SU-DHL-6 (cell line): ENCODE data around the gene OSBPL9.

Experiments used
- EZH2phosphoT487 ChIP-seq: fragments of 200-600 bp; sonication (generic), shearing (Covaris generic); conservative IDR thresholded peaks from 2 replicates; pipeline ENCODE4 v1.6.1; 2018; ENCODE audit warnings: mild to moderate bottlenecking, antibody characterized with exemption, low read length, moderate library complexity, mixed read lengths
- TF ChIP-seq, protein P1 (sequence below): fragments of 200-600 bp; sonication (generic); IDR thresholded peaks from one replicate; pipeline ENCODE4 v1.5.1; 2017; ENCODE audit warnings: antibody characterized with exemption, mild to moderate bottlenecking, low read length, moderate library complexity; ENCODE audit not compliant: insufficient read depth, poor library complexity, severe bottlenecking

DNA sequence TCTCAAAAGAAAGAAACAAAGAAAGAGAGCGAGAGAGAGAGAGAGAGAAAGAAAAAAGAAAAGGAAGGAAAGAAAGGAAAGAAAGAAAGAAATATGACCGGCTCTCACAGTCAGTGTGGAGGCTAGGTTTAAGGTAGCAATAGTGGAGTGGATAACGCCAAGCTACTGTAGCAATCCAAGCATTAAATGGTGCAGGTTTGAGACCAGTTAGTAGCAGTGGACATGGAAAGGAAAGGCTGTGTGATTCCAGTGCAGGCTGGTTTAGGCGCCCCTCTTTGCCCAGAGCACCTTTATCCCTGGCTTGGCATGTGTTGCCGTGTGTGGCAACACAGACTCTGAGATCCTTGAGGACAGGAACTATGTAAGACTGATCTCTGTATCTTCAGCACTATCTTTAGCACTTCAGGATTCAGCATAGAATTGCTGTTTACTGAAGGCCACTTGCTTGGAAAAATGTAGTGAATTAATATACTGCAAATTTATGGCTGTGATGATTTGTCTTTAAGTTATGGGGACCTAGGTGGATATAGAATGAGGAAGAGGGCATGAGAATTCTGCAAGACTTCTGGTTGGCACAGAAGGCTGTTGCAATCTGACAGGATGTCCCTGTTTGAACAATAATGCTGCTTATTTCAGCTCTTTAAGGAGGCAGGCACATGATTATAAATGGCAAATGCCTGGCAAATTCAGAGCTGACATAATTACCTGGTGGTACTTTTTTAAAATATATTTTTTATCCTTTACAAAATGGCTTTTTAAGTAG lies 10.8 kb upstream of the OSBPL9 start:
- TF ChIP-seq, protein P1, sequence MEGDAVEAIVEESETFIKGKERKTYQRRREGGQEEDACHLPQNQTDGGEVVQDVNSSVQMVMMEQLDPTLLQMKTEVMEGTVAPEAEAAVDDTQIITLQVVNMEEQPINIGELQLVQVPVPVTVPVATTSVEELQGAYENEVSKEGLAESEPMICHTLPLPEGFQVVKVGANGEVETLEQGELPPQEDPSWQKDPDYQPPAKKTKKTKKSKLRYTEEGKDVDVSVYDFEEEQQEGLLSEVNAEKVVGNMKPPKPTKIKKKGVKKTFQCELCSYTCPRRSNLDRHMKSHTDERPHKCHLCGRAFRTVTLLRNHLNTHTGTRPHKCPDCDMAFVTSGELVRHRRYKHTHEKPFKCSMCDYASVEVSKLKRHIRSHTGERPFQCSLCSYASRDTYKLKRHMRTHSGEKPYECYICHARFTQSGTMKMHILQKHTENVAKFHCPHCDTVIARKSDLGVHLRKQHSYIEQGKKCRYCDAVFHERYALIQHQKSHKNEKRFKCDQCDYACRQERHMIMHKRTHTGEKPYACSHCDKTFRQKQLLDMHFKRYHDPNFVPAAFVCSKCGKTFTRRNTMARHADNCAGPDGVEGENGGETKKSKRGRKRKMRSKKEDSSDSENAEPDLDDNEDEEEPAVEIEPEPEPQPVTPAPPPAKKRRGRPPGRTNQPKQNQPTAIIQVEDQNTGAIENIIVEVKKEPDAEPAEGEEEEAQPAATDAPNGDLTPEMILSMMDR, result no peak
- no peak for TF ChIP-seq EZH2phosphoT487
